Body of pancreas (tissue), 4 donors: ENCODE data around the gene TLE1. TPM values are rescaled to one million over a fixed set of nuclear protein-coding genes. Genes with fewer than 3 reads are reported as not detected.
"Not testable (repeated sequence)": the region's sequence is repeated elsewhere in the genome, so short reads cannot be mapped to it uniquely, and the experiment has no call there.

Experiments used
- ATAC-seq: fragments of 150-250 bp; one replicate; pipeline ENCODE4 v1.9.1; 2016
- DNase-seq, 4 donors: peaks; one replicate each; pipeline ENCODE4 v3.0.0-alpha.2; 2019
- H3K27ac ChIP-seq, 4 donors: fragments of 200-600 bp; sonication (generic); 1 replicate in 3 of 4; 2 replicates in 1 of 4; pipeline versions ENCODE4 v1.5.1 to v1.6.1; 2016 to 2019; ENCODE audit warnings: mild to moderate bottlenecking in 1 of 4, mixed read lengths in 1 of 4, moderate library complexity in 1 of 4
- H3K27me3 ChIP-seq, 2 donors: fragments of 200-600 bp; sonication (generic); one replicate each; pipeline ENCODE4 v1.6.0; 2016; ENCODE audit warnings: mild to moderate bottlenecking in 1 of 2
- H3K36me3 ChIP-seq, 2 donors: fragments of 200-600 bp; sonication (generic); replicated peaks in 1 of 2; 2 replicates each; pipeline ENCODE4 v1.5.1; 2016; ENCODE audit warnings: low read depth in 2 of 2; ENCODE audit not compliant: insufficient read depth in 1 of 2
- H3K4me1 ChIP-seq: fragments of 200-600 bp; sonication (generic); one replicate; pipeline ENCODE4 v1.6.0; 2016
- H3K4me3 ChIP-seq, 2 donors: fragments of 200-600 bp; sonication (generic); 1 replicate in 1 of 2; 2 replicates in 1 of 2; pipeline ENCODE4 v1.5.1; 2016 to 2019
- H3K9me3 ChIP-seq, 3 donors: fragments of 200-600 bp; sonication (generic); 1 replicate in 2 of 3; 2 replicates in 1 of 3; pipeline ENCODE4 v1.5.1; 2016
- CTCF ChIP-seq, 7 experiments: fragments of 450-650 bp in 4 of 7; fragments of 200-600 bp in 3 of 7; sonication (generic) in 3 of 7; IDR thresholded peaks; one replicate each; pipeline ENCODE4 v1.5.1; 2016 to 2019; ENCODE audit warnings: antibody characterized with exemption in 7 of 7
- POLR2A ChIP-seq, 3 donors: fragments of 450-650 bp; IDR thresholded peaks; one replicate each; pipeline ENCODE4 v1.6.1; 2016; ENCODE audit warnings: antibody characterized with exemption in 3 of 3, mild to moderate bottlenecking in 2 of 3
- WGBS, 2 donors: methylation state at CpG; one replicate each; pipeline ENCODE4 v1.1.5; 2017; 5-methylcytosine and 5-hydroxymethylcytosine counted together
- intact Hi-C: fragments of 100-400 bp; cut with DNase I; formaldehyde crosslinking; loops from one replicate; pipeline ENCODE4 v1.15.1; 2023
- total RNA-seq, 2 donors: library from RNA; depleted of rRNA; stranded (reverse); fragments of >200 nt; gene quantifications; one replicate each; pipeline ENCODE4 v1.1.0, GENCODE V29; 2016

Gene TLE1
- total RNA-seq, 2 donors from 2014 or later = 49.5 to 58.3 TPM

- Histone ChIP-seq H3K36me3 (peaks cover 0 to 2% of the 10 kb centered on the region in 2 donors), H3K4me1 (peaks cover 17% of the 10 kb centered on the region), H3K9me3 (no peaks in the 10 kb centered on the region), H3K27ac (no peak overlapping the region), H3K4me3 (no peak overlapping the region), H3K27me3 (no peaks in the 10 kb centered on the region)
- ATAC-seq = no peak
- DNase-seq = no peak
- intact Hi-C loops = no loop called here
- TF ChIP-seq POLR2A (IDR thresholded peaks at IDR 0.05) (no peak), CTCF (IDR thresholded peaks at IDR 0.05) (no peak)
- WGBS, 2 donors = 93 to 97% methylated on average over 8 of the region's 8 CpGs
Measured at GRCh38 chr9:81650586-81651515, 38.5 kb downstream of the TLE1 start.

- DNase-seq (peak in 1 of 4 donors; percentile 29), ATAC-seq (no peak)
- H3K4me3 ChIP-seq = no peak overlapping the region
- no peak overlapping the region for H3K27ac ChIP-seq
- H3K27me3 ChIP-seq = no peaks in the 10 kb centered on the region
- H3K9me3 ChIP-seq = no peaks in the 10 kb centered on the region
- no peak for TF ChIP-seq POLR2A (IDR thresholded peaks at IDR 0.05)
- TF ChIP-seq CTCF (IDR thresholded peaks at IDR 0.05) = no peak
- peaks cover 0 to 2% of the 10 kb centered on the region in 2 donors for H3K36me3 ChIP-seq
- peaks cover 13% of the 10 kb centered on the region for H3K4me1 ChIP-seq
- intact Hi-C loops = no loop called here
- 51 to 60% methylated on average over 13 of the region's 13 CpGs for WGBS, 2 donors
Measured at GRCh38 chr9:81649475-81650240, 39.7 kb downstream of the TLE1 start.

- Histone ChIP-seq H3K4me3 (no peak overlapping the region), H3K4me1 (peaks cover 13% of the 10 kb centered on the region), H3K27me3 (no peaks in the 10 kb centered on the region), H3K9me3 (no peaks in the 10 kb centered on the region), H3K27ac (no peak overlapping the region), H3K36me3 (peaks cover 0 to 2% of the 10 kb centered on the region in 2 donors)
- intact Hi-C loops = no loop called here
- DNase-seq (no peak), ATAC-seq (no peak)
- TF ChIP-seq CTCF (IDR thresholded peaks at IDR 0.05) (no peak), POLR2A (IDR thresholded peaks at IDR 0.05) (no peak)
- WGBS, 2 donors = 73 to 86% methylated on average over 2 of the region's 2 CpGs
Measured at GRCh38 chr9:81648891-81649290, 40.5 kb downstream of the TLE1 start.

GRCh38 chr9:81646337-81646736, 43.0 kb downstream of the TLE1 start:
- ATAC-seq (no peak), DNase-seq (no peak)
- Histone ChIP-seq H3K4me1 (peaks cover 13% of the 10 kb centered on the region), H3K4me3 (no peak overlapping the region), H3K36me3 (peaks cover 0 to 2% of the 10 kb centered on the region in 2 donors), H3K27ac (no peak overlapping the region), H3K9me3 (no peaks in the 10 kb centered on the region), H3K27me3 (no peaks in the 10 kb centered on the region)
- TF ChIP-seq POLR2A (IDR thresholded peaks at IDR 0.05) = no peak
- TF ChIP-seq CTCF (IDR thresholded peaks at IDR 0.05) = no peak
- WGBS, 2 donors = 86 to 88% methylated on average over 3 of the region's 3 CpGs
- intact Hi-C loops = no loop called here

- ATAC-seq, H3K27ac ChIP-seq, H3K4me1 ChIP-seq, intact Hi-C loops, H3K27me3 ChIP-seq, H3K36me3 ChIP-seq, DNase-seq, H3K4me3 ChIP-seq, H3K9me3 ChIP-seq: not testable (repeated sequence)
- WGBS, 2 donors = 77 to 81% methylated on average over 6 of the region's 6 CpGs
Measured at GRCh38 chr9:81644513-81644912, 44.8 kb downstream of the TLE1 start.
